Neutrophil (primary cell): ENCODE results near the gene EXOC6.
"Not testable (repeated sequence)": the region's sequence is repeated elsewhere in the genome, so short reads cannot be mapped to it uniquely, and the experiment has no call there.

ENCODE experiments used
- H3K27ac ChIP-seq: fragments of 200-600 bp; sonication (generic); 2 replicates; pipeline ENCODE4 v1.5.1; 2016; ENCODE audit warnings: mild to moderate bottlenecking, moderate library complexity
- H3K27me3 ChIP-seq: fragments of 200-600 bp; sonication (generic); 2 replicates; pipeline ENCODE4 v1.6.0; 2016; ENCODE audit warnings: mild to moderate bottlenecking
- H3K36me3 ChIP-seq: fragments of 200-600 bp; sonication (generic); 2 replicates; pipeline ENCODE4 v1.5.1; 2017
- H3K4me1 ChIP-seq, 2 experiments: fragments of 200-600 bp in 1 of 2; sonication (generic) in 1 of 2; 1 replicate in 1 of 2; 2 replicates in 1 of 2; pipeline versions ENCODE4 v1.5.1 to v1.6.1; 2013 to 2016; ENCODE audit warnings: low read depth in 1 of 2, low read length in 1 of 2, mild to moderate bottlenecking in 1 of 2, moderate library complexity in 1 of 2; ENCODE audit not compliant: control insufficient read depth in 1 of 2, insufficient read depth in 1 of 2
- H3K4me3 ChIP-seq, 2 experiments: fragments of 200-600 bp in 1 of 2; sonication (generic) in 1 of 2; 1 replicate in 1 of 2; 2 replicates in 1 of 2; pipeline ENCODE4 v1.5.1; 2013 to 2016; ENCODE audit warnings: low read depth in 1 of 2, low read length in 1 of 2, mild to moderate bottlenecking in 1 of 2, moderate library complexity in 1 of 2
- H3K9me3 ChIP-seq: fragments of 200-600 bp; sonication (generic); 2 replicates; pipeline ENCODE4 v1.5.1; 2016
- TF ChIP-seq, protein P1 (sequence below): fragments of 200-600 bp; sonication (generic); IDR thresholded peaks from 2 replicates; pipeline ENCODE4 v1.5.1; 2016; ENCODE audit warnings: antibody characterized with exemption

The EXOC6 gene

DNA sequence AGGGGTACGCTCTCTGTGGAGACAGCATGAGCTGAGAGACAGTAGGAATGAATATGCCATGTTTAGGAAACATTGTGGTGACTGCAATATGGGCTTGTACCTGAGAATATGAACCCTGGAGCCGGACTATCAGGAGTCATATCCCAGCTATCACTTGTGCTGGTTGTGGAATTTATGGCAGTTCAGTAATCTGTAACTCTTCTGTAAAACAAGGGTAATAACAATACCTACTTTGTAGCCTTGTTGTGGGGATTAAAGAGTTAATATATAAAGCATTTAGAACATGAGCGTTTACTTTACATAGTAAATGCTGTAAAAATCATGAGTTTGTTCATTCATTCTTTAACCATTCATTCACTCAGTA lies 44.4 kb downstream of the EXOC6 start:
- TF ChIP-seq, protein P1, sequence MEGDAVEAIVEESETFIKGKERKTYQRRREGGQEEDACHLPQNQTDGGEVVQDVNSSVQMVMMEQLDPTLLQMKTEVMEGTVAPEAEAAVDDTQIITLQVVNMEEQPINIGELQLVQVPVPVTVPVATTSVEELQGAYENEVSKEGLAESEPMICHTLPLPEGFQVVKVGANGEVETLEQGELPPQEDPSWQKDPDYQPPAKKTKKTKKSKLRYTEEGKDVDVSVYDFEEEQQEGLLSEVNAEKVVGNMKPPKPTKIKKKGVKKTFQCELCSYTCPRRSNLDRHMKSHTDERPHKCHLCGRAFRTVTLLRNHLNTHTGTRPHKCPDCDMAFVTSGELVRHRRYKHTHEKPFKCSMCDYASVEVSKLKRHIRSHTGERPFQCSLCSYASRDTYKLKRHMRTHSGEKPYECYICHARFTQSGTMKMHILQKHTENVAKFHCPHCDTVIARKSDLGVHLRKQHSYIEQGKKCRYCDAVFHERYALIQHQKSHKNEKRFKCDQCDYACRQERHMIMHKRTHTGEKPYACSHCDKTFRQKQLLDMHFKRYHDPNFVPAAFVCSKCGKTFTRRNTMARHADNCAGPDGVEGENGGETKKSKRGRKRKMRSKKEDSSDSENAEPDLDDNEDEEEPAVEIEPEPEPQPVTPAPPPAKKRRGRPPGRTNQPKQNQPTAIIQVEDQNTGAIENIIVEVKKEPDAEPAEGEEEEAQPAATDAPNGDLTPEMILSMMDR = no peak
- H3K4me3 ChIP-seq = no peak overlapping the region
- H3K9me3 ChIP-seq = no peaks in the 10 kb centered on the region
- H3K4me1 ChIP-seq = no peaks in the 10 kb centered on the region
- H3K27me3 ChIP-seq = no peaks in the 10 kb centered on the region
- H3K27ac ChIP-seq = no peak overlapping the region
- peaks cover 22% of the 10 kb centered on the region for H3K36me3 ChIP-seq

DNA sequence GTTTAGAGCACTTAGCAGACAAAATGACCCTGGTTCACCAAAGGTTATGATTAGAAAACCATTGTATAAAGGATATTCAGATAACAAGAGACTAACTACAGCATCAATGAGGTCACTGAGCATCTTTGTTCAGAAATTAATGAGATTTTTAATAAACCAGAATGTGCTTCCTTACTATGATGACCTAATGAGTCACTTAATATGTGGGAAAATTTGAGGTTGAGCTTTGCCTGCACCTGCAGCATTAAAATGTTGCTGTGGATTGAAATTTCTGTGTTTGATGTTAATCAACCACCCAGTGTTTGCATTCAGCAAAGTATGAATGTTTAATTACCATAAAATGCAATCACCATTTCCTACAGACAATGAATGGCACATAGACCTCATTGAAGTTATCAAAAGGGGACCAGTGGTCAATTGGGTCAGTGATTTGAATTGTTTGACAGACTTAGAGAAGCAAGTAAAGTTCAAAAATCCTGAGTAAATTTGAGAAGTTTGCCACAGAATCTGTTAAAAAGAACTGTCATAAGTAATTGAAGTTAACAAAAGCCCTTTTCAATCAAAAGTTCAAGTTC lies 45.8 kb downstream of the EXOC6 start:
- Histone ChIP-seq H3K27me3 (no peaks in the 10 kb centered on the region), H3K9me3 (no peaks in the 10 kb centered on the region), H3K4me1 (no peaks in the 10 kb centered on the region), H3K27ac (no peak overlapping the region), H3K4me3 (no peak overlapping the region), H3K36me3 (peaks cover 26% of the 10 kb centered on the region)
- TF ChIP-seq, protein P1 = no peak

DNA sequence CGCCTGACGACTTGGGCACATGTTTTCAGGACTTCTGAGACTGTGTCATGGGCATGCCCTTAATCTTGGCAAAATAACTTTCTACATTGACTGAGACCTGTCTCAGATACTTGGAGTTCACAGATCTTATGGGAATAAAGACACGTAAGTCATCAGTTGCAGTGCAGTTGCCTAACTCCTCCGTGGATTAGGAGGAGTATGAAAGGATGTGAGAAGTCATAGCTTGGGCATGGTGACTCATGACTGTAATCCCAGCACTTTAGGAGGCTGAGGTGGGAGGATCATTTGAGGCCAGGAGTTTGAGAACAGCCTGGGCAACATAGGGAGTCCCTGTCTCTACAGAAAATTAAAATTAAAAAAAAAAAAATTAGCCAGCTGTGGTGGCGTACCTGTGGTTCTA lies 49.6 kb downstream of the EXOC6 start:
- no peak overlapping the region for H3K4me3 ChIP-seq
- TF ChIP-seq, protein P1 = no peak
- no peaks in the 10 kb centered on the region for H3K4me1 ChIP-seq
- no peaks in the 10 kb centered on the region for H3K27me3 ChIP-seq
- no peaks in the 10 kb centered on the region for H3K9me3 ChIP-seq
- H3K36me3 ChIP-seq = peaks cover 34% of the 10 kb centered on the region
- H3K27ac ChIP-seq = no peak overlapping the region

DNA sequence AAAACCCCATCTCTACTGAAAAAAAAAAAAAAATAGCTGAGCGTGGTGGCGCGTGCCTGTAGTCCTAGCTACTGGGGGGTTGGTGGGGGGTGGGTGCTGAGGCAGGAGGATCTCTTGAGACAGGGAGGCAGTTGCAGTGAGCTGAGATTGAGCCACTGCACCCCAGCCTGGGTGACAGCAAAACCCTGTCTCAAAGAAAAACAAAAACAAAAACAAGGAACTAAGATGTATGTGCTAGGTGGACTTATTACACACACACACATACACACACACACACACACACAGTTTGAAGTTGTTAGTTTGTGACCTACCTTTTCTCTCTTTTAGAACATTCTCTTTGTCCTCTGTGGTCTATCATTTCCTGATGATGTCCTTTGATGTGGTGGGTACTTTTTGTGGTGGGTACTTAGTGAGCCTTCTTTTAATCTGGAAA lies 53.5 kb downstream of the EXOC6 start:
- Histone ChIP-seq H3K4me1 (no peaks in the 10 kb centered on the region), H3K36me3 (peaks cover 32% of the 10 kb centered on the region), H3K9me3 (no peaks in the 10 kb centered on the region), H3K27ac (no peak overlapping the region), H3K4me3 (no peak overlapping the region), H3K27me3 (no peaks in the 10 kb centered on the region)
- TF ChIP-seq, protein P1 = no peak

DNA sequence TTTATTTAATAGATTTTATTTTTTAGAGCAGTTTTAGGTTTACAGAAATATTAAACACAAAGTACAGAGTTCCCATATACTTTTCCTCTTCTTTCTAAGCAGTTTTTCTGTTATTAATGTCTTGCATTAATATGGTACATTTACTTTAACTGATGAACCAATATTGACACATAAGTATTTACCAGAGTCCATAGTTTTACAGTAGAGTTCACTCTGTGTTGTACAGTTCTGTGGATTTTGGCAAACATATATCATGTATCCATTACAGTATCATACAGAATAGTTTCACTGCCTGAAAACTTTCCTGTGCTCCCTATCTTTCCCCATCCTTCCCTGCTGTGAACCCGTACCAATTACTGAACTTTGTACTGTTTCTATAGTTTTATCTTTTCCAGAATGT lies 55.3 kb downstream of the EXOC6 start:
- H3K9me3 ChIP-seq = no peaks in the 10 kb centered on the region
- TF ChIP-seq, protein P1 = no peak
- H3K4me3 ChIP-seq = no peak overlapping the region
- no peak overlapping the region for H3K27ac ChIP-seq
- no peaks in the 10 kb centered on the region for H3K4me1 ChIP-seq
- H3K27me3 ChIP-seq = no peaks in the 10 kb centered on the region
- H3K36me3 ChIP-seq = peaks cover 26% of the 10 kb centered on the region

DNA sequence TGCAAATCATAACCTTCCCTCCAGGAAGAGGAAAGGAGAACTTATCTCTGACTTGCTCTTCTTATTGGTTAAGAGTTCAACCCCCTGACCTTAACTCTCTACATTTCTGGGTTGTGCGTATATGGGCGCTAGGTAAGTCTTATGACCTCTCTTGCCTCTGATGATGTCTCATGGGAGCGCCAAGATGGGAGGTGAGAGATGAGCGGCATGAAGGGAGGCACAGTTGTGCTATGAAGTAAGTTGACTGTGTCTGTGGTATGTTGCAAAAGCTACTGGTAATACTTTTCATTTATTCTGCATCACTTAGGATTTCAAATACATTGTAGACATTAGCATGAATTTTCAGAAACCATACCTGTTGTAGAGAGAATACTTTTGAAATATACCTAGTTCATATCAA lies 59.0 kb downstream of the EXOC6 start:
- no peaks in the 10 kb centered on the region for H3K27me3 ChIP-seq
- H3K27ac ChIP-seq = peak overlapping the region; percentile 12
- no peaks in the 10 kb centered on the region for H3K9me3 ChIP-seq
- no peaks in the 10 kb centered on the region for H3K4me1 ChIP-seq
- H3K4me3 ChIP-seq = no peak overlapping the region
- H3K36me3 ChIP-seq = peaks cover 36% of the 10 kb centered on the region
- TF ChIP-seq, protein P1 = no peak

DNA sequence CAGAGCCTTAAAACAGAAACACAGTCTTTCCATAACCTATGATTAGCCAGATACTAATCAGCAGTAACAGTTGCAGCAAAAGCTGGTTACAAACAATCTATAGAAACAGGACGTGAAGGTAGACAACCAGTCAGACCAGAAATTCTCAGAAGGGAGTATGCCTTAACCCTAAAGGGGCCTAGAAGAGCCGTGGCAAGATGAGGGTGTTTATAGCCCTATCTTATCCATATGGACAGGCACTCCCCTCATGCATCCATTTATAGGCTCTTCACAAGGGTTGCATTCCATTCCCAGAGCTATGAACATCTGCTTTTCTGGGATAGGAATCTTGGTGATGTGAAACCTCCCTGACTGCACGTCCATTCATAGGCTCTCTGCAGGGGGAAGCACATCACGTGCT lies 64.3 kb downstream of the EXOC6 start:
- H3K9me3 ChIP-seq = not testable (repeated sequence)

More for the DNA sequence above, 64.3 kb downstream of the EXOC6 start:
- not testable (repeated sequence) for H3K27ac ChIP-seq, H3K4me3 ChIP-seq, H3K4me1 ChIP-seq, H3K27me3 ChIP-seq
- H3K36me3 ChIP-seq = peaks cover 46% of the 10 kb centered on the region
